Activated CD4-positive, alpha-beta T cell treated with anti-CD3 and anti-CD28 coated beads, Interleukin-2, amount 10 ng/mL, durations not matched to agents 7 days and 5 days (primary cell): Measurements from ENCODE around the gene IL19. TPM values are rescaled to one million over a fixed set of nuclear protein-coding genes. Genes with fewer than 3 reads are reported as not detected.

Source experiments
- CTCF ChIA-PET: fragments of 350-600 bp; sonication (Branson Sonifier 250); formaldehyde crosslinking; loops from one replicate; lab custom pipeline; 2021; ENCODE audit warnings: antibody characterized with exemption; lab: Charles Lee
- POLR2A ChIA-PET: fragments of 350-600 bp; sonication (Branson Sonifier 250); formaldehyde crosslinking; loops from one replicate; lab custom pipeline; 2021; ENCODE audit warnings: antibody characterized with exemption; lab: Charles Lee
- DNase-seq: peaks from one replicate; pipeline ENCODE4 v3.0.0-alpha.2; 2020
- H3K27ac Mint-ChIP-seq: one replicate; pipeline ENCODE4 v1.8.0; 2021; ENCODE audit warnings: mild to moderate bottlenecking, moderate library complexity, mixed read lengths
- H3K27me3 Mint-ChIP-seq: one replicate; pipeline ENCODE4 v1.8.0; 2021; ENCODE audit warnings: mixed read lengths
- H3K36me3 Mint-ChIP-seq: one replicate; pipeline ENCODE4 v1.8.0; 2021; ENCODE audit warnings: low read depth, mixed read lengths
- H3K4me1 Mint-ChIP-seq: one replicate; pipeline ENCODE4 v1.8.0; 2021; ENCODE audit warnings: mixed read lengths
- H3K4me3 Mint-ChIP-seq: one replicate; pipeline ENCODE4 v1.8.0; 2021; ENCODE audit warnings: mild to moderate bottlenecking, moderate library complexity, mixed read lengths
- H3K9me3 Mint-ChIP-seq: one replicate; pipeline ENCODE4 v1.8.0; 2021; ENCODE audit warnings: mixed read lengths
- total RNA-seq, 2 experiments: library from RNA; stranded (reverse); gene quantifications; one replicate each; pipeline ENCODE4 v1.2.3, GENCODE V29; 2021

Gene IL19
- total RNA-seq, 2 experiments from 2014 or later, result not detected

GRCh38 chr1:206829875-206830274 is 59.3 kb downstream of the IL19 start:
- Mint-ChIP-seq H3K27ac (peak overlapping the region; percentile 92), H3K27me3 (peaks cover 9% of the 10 kb centered on the region), H3K9me3 (peaks cover 4% of the 10 kb centered on the region), H3K36me3 (no peaks in the 10 kb centered on the region), H3K4me1 (peaks cover 67% of the 10 kb centered on the region), H3K4me3 (no peak overlapping the region)
- CTCF ChIA-PET, result interaction anchor here (0.9 to 2.8 kb wide), 3 partner anchors 16 to 82 kb away, joined by 3 to 9 read pairs (median 4); no protein-coding TSS in a partner anchor
- DNase-seq, result no peak
- POLR2A ChIA-PET, result no interaction called here

DNA sequence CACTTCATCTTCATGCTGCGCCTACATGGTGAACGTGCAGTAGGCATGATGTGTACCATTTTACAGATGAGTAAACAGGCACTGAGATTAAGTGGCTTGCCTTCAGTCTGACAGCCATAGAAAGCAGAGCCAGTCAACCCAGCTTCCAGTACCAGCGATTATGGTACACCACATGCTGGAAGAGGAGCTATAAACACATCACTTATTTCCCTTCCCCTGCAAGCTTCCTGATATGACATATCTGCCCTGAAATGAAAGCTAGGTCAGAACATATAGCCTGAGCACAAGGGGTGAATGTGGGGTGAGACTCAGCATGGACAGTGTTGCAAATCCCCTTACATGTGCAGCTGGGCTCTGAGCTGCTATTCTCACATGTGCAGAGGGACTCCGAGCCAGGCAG is 61.1 kb downstream of the IL19 start:
- peaks cover 14% of the 10 kb centered on the region for H3K27me3 Mint-ChIP-seq
- H3K4me3 Mint-ChIP-seq, result no peak overlapping the region
- peaks cover 60% of the 10 kb centered on the region for H3K4me1 Mint-ChIP-seq
- ChIA-PET CTCF (interaction anchor here (1.2 to 3.3 kb wide), 7 partner anchors 9 to 196 kb away, joined by 3 to 16 read pairs (median 4); partner anchors contain the start of gene DYRK3), POLR2A (no interaction called here)
- no peaks in the 10 kb centered on the region for H3K36me3 Mint-ChIP-seq
- no peak for DNase-seq
- H3K9me3 Mint-ChIP-seq, result peaks cover 1% of the 10 kb centered on the region
- no peak overlapping the region for H3K27ac Mint-ChIP-seq

- Mint-ChIP-seq H3K9me3 (no peaks in the 10 kb centered on the region), H3K4me1 (peaks cover 58% of the 10 kb centered on the region), H3K36me3 (no peaks in the 10 kb centered on the region), H3K4me3 (no peak overlapping the region), H3K27me3 (peaks cover 21% of the 10 kb centered on the region), H3K27ac (no peak overlapping the region)
- DNase-seq, result no peak
- ChIA-PET POLR2A (no interaction called here), CTCF (interaction anchor here (1.2 to 3.3 kb wide), 9 partner anchors 10 to 197 kb away, joined by 3 to 16 read pairs (median 4); partner anchors contain the start of gene DYRK3)
These were observed 61.8 kb downstream of the IL19 start for GRCh38 chr1:206832352-206832880.

- CTCF ChIA-PET, result interaction anchor here (1.0 to 3.3 kb wide), 7 partner anchors 11 to 198 kb away, joined by 3 to 16 read pairs (median 4); partner anchors contain the start of gene DYRK3
- H3K4me1 Mint-ChIP-seq, result peaks cover 54% of the 10 kb centered on the region
- H3K9me3 Mint-ChIP-seq, result no peaks in the 10 kb centered on the region
- H3K27ac Mint-ChIP-seq, result no peak overlapping the region
- no peak for DNase-seq
- H3K27me3 Mint-ChIP-seq, result peaks cover 28% of the 10 kb centered on the region
- H3K36me3 Mint-ChIP-seq, result no peaks in the 10 kb centered on the region
- H3K4me3 Mint-ChIP-seq, result no peak overlapping the region
- POLR2A ChIA-PET, result no interaction called here
These were observed 62.6 kb downstream of the IL19 start for GRCh38 chr1:206833106-206833680.

DNA sequence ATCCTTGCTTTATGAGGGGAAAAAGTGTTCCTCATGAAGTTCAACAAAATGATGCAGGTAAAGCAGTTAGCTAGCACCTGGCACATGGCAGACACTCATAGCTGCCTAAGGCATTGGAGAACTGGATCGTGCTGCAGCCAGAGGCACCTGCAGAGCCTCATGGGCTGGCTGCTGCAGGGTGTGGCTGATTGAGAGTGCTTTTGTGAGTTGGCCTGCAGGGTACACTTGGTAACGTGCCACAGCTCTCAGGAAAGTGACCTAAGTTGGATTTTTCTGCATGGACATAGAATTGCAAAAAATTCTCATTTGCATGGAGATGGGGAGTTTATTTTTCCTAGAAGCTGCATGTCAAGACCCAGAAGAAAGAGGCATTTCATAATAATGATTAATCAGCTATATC is 63.2 kb downstream of the IL19 start:
- POLR2A ChIA-PET, result no interaction called here
- Mint-ChIP-seq H3K4me1 (peaks cover 48% of the 10 kb centered on the region), H3K27ac (no peak overlapping the region), H3K27me3 (peaks cover 31% of the 10 kb centered on the region), H3K36me3 (no peaks in the 10 kb centered on the region), H3K4me3 (no peak overlapping the region), H3K9me3 (no peaks in the 10 kb centered on the region)
- DNase-seq, result no peak
- CTCF ChIA-PET, result interaction anchor here (1.0 to 3.3 kb wide), 5 partner anchors 11 to 78 kb away, joined by 3 to 16 read pairs (median 4); no protein-coding TSS in a partner anchor

DNA sequence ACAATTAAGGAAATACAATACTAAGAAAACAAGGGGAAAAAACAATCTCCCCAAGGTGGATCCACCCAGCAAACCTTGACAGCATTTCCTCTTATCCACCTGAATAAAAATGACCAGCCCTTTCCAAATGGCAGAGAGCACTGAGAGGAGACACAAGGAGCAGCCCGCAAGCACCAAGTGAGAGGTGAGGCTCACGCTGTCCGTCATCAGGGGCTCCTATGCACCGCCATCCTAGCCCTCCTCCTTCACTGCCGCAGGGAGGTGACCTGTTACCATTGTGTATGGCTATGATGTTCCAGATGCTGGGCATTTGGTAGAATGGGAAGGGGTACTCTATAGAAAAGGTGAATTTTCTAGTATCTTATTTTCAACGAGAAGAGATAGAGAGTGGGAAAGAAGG is 63.6 kb downstream of the IL19 start:
- H3K4me3 Mint-ChIP-seq, result no peak overlapping the region
- no peaks in the 10 kb centered on the region for H3K9me3 Mint-ChIP-seq
- no peak for DNase-seq
- H3K4me1 Mint-ChIP-seq, result peaks cover 44% of the 10 kb centered on the region
- ChIA-PET POLR2A (no interaction called here), CTCF (interaction anchor here (1.0 to 3.3 kb wide), 9 partner anchors 9 to 96 kb away, joined by 3 to 16 read pairs (median 4); no protein-coding TSS in a partner anchor)
- H3K36me3 Mint-ChIP-seq, result no peaks in the 10 kb centered on the region
- H3K27ac Mint-ChIP-seq, result no peak overlapping the region
- peaks cover 34% of the 10 kb centered on the region for H3K27me3 Mint-ChIP-seq

DNA sequence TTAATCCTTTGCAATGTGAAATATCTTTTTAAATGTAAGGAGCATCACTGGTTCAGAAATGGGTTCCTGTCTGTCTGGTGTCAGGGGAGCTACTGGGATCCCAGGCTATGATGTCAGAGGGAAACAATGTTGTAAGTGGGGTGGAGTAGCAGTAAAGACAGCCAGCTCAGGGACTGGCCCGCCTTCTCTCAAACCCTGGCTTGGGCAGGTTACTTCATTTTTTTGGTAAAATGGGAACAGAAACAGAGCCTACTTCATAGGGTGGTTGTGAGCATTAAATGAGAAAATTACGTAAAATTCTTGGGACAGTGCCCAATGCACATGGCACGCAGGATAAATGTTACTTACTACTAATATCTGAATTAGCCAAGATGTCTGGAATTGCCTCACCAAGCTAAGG is 64.1 kb downstream of the IL19 start:
- Mint-ChIP-seq H3K36me3 (no peaks in the 10 kb centered on the region), H3K27me3 (peaks cover 39% of the 10 kb centered on the region), H3K4me1 (peaks cover 39% of the 10 kb centered on the region), H3K27ac (no peak overlapping the region), H3K9me3 (no peaks in the 10 kb centered on the region), H3K4me3 (no peak overlapping the region)
- ChIA-PET CTCF (interaction anchor here (1.0 to 1.9 kb wide), 11 partner anchors 9 to 100 kb away, joined by 3 to 9 read pairs (median 4); partner anchors contain the start of gene FCMR), POLR2A (interaction anchor here (1.1 kb wide), 1 partner anchor 13 kb away, joined by 3 read pairs; no protein-coding TSS in a partner anchor)
- DNase-seq, result no peak

GRCh38 chr1:206835186-206835585 is 64.6 kb downstream of the IL19 start:
- no peak for DNase-seq
- H3K36me3 Mint-ChIP-seq, result no peaks in the 10 kb centered on the region
- no peak overlapping the region for H3K27ac Mint-ChIP-seq
- peaks cover 39% of the 10 kb centered on the region for H3K27me3 Mint-ChIP-seq
- no peaks in the 10 kb centered on the region for H3K9me3 Mint-ChIP-seq
- ChIA-PET POLR2A (interaction anchor here (1.1 kb wide), 1 partner anchor 13 kb away, joined by 3 read pairs; no protein-coding TSS in a partner anchor), CTCF (interaction anchor here (1.0 to 1.9 kb wide), 11 partner anchors 9 to 101 kb away, joined by 3 to 9 read pairs (median 4); partner anchors contain the start of gene FCMR)
- H3K4me3 Mint-ChIP-seq, result no peak overlapping the region
- peaks cover 34% of the 10 kb centered on the region for H3K4me1 Mint-ChIP-seq

DNA sequence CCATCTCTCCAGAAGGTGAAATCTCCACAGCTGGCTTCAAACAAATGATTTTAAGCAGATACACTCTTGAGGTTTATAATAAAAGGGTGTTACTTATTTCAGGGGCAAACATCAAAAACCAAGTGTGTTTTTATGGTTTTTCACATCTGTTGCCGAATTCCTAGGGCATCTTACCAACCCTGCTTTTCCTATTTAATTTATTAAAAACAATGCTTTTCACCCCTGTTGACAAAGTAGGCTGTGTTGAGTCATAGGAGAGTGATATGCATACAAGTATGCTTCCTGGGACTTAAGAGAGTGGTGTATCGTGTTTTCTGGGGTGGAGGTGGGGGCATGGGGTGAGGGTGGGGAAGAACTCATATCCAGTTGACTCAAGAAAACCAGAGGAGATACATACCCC is 65.5 kb downstream of the IL19 start:
- Mint-ChIP-seq H3K9me3 (no peaks in the 10 kb centered on the region), H3K4me1 (peaks cover 32% of the 10 kb centered on the region), H3K36me3 (no peaks in the 10 kb centered on the region), H3K4me3 (no peak overlapping the region), H3K27me3 (peaks cover 39% of the 10 kb centered on the region), H3K27ac (no peak overlapping the region)
- ChIA-PET POLR2A (no interaction called here), CTCF (interaction anchor here (1.2 to 1.9 kb wide), 7 partner anchors 8 to 102 kb away, joined by 3 to 9 read pairs (median 5); partner anchors contain the start of gene FCMR)
- no peak for DNase-seq

- ChIA-PET POLR2A (no interaction called here), CTCF (interaction anchor here (1.0 kb wide), 1 partner anchor 31 kb away, joined by 4 read pairs; no protein-coding TSS in a partner anchor)
- DNase-seq, result no peak
- Mint-ChIP-seq H3K9me3 (no peaks in the 10 kb centered on the region), H3K36me3 (no peaks in the 10 kb centered on the region), H3K27ac (no peak overlapping the region), H3K27me3 (peaks cover 38% of the 10 kb centered on the region), H3K4me3 (no peak overlapping the region), H3K4me1 (peaks cover 4% of the 10 kb centered on the region)
These were observed 68.5 kb downstream of the IL19 start for GRCh38 chr1:206839006-206839560.

GRCh38 chr1:206839857-206840256 is 69.3 kb downstream of the IL19 start:
- peaks cover 3% of the 10 kb centered on the region for H3K4me1 Mint-ChIP-seq
- DNase-seq, result no peak
- POLR2A ChIA-PET, result no interaction called here
- peaks cover 33% of the 10 kb centered on the region for H3K27me3 Mint-ChIP-seq
- no peak overlapping the region for H3K4me3 Mint-ChIP-seq
- no peaks in the 10 kb centered on the region for H3K36me3 Mint-ChIP-seq
- no peaks in the 10 kb centered on the region for H3K9me3 Mint-ChIP-seq
- CTCF ChIA-PET, result interaction anchor here (0.6 kb wide), 1 partner anchor 17 kb away, joined by 3 read pairs; no protein-coding TSS in a partner anchor
- H3K27ac Mint-ChIP-seq, result no peak overlapping the region

DNA sequence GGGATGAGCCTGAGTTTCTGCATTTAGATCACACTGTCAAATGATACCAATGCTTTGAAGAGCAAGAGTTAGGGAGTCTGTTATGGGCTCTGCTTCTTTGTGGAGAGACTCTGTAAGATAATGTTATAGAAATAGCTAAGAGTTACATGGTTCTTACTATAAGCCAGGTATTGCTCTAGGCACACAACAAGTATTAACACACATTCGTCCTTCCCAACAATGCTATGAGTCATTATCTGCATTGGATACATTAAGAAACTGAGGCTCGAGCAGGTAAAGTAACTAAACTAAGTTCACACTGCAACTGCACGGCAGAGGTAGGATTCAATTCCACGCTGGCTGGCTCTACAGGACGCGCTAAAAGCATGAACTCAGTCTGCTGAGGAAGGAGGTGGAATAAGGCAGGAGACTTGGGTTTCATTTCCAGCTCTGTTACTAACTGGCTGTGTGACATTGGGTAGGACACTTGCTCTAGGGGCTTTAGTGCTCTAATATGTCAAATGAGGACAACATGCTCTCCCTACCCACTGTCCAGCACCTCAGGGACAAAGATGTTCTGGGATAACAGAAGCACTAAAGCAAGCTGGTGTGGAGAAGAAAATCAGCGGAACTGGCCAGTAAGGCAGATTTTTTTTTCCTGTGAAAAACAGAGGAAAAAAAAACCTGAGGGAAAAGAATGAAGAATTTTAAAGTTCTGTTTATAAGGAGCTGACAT is 71.2 kb downstream of the IL19 start:
- peaks cover 27% of the 10 kb centered on the region for H3K27me3 Mint-ChIP-seq
- H3K27ac Mint-ChIP-seq, result no peak overlapping the region
- no peaks in the 10 kb centered on the region for H3K9me3 Mint-ChIP-seq
- H3K4me3 Mint-ChIP-seq, result no peak overlapping the region
- POLR2A ChIA-PET, result interaction anchor here (0.7 kb wide), 1 partner anchor 574 kb away, joined by 3 read pairs; no protein-coding TSS in a partner anchor
- CTCF ChIA-PET, result interaction anchor here (0.8 to 1.0 kb wide), 4 partner anchors 13 to 64 kb away, joined by 3 read pairs; no protein-coding TSS in a partner anchor
- peaks cover 3% of the 10 kb centered on the region for H3K4me1 Mint-ChIP-seq
- no peaks in the 10 kb centered on the region for H3K36me3 Mint-ChIP-seq
- DNase-seq, result no peak
